ENCODE data around the gene ESCO1.
"Not testable (repeated sequence)": the region's sequence is repeated elsewhere in the genome, so short reads cannot be mapped to it uniquely, and the experiment has no call there.

Gene ESCO1

DNA sequence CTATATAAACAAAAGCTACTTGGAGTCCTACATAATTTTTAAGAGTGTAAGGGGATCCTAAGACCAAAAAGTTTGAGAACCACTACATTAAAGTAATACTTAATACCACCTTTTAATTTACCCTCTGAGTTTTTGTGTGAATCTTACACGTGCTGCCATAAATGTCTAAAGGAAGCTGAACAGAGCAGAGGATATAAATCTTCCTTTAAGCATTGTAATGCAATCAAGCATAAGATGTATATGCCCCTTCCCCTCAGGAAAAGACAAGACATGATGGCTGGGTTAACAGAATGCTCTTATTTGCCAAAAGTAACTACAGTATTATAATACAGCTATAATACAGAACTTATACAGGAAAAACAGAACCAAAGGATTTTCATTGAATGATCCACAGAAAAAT lies 2.9 kb downstream of the ESCO1 start:
- TF ChIP-seq, protein P1, sequence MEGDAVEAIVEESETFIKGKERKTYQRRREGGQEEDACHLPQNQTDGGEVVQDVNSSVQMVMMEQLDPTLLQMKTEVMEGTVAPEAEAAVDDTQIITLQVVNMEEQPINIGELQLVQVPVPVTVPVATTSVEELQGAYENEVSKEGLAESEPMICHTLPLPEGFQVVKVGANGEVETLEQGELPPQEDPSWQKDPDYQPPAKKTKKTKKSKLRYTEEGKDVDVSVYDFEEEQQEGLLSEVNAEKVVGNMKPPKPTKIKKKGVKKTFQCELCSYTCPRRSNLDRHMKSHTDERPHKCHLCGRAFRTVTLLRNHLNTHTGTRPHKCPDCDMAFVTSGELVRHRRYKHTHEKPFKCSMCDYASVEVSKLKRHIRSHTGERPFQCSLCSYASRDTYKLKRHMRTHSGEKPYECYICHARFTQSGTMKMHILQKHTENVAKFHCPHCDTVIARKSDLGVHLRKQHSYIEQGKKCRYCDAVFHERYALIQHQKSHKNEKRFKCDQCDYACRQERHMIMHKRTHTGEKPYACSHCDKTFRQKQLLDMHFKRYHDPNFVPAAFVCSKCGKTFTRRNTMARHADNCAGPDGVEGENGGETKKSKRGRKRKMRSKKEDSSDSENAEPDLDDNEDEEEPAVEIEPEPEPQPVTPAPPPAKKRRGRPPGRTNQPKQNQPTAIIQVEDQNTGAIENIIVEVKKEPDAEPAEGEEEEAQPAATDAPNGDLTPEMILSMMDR (conservative IDR thresholded peaks at IDR 0.05), result no peak
- no peak for TF ChIP-seq ZFX (IDR thresholded peaks at IDR 0.05)
- H3K27ac ChIP-seq, result no peak overlapping the region

DNA sequence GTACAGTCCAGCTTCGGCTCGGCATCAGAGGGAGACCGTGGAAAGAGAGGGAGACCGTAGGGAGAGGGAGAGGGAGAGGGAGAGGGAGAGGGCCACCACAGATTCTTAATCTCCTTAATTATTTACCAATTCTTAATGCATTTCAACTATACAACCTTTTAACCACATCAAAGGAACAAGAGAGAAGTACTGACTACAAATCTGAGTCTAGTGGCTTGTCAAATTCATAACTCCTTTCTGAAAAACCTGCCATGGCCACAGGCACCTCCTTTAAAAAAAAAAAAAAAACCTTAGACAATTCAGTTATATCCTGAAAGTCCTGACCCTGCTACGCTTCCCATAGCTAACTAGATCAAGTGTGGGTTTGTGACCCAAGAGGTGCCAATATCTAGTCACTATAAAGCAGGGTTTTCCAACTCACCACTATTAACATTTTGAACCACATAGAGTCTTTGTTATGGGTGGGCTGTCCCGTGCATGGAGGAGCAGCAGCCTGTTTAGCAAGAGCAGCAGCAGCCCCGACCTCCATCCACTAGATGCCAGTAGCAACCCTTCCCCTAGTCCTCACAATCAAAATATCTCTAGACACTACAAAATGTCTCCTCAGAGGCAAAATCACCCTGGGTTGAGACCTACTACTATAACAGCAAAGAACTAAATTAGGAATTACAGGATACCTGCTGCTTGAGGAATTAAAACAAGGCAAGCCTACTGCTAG lies 6.8 kb downstream of the ESCO1 start:
- TF ChIP-seq ZFX (IDR thresholded peaks at IDR 0.05), result no peak
- TF ChIP-seq, protein P1 (conservative IDR thresholded peaks at IDR 0.05), result no peak
- no peak overlapping the region for H3K27ac ChIP-seq

DNA sequence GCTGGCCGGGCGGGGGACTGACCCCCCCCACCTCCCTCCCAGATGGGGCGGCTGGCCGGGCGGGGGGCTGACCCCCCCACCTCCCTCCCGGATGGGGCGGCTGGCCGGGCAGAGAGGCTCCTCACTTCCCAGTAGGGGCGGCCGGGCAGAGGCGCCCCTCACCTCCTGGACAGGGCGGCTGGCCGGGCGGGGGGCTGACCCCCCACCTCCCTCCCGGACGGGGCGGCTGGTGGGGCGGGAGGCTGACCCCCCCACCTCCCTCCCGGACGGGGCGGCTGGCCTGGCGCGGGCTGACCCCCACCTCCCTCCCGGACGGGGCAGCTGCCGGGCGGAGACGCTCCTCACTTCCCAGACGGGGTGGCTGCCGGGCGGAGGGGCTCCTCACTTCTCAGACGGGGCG lies 8.1 kb downstream of the ESCO1 start:
- not testable (repeated sequence) for H3K27ac ChIP-seq

DNA sequence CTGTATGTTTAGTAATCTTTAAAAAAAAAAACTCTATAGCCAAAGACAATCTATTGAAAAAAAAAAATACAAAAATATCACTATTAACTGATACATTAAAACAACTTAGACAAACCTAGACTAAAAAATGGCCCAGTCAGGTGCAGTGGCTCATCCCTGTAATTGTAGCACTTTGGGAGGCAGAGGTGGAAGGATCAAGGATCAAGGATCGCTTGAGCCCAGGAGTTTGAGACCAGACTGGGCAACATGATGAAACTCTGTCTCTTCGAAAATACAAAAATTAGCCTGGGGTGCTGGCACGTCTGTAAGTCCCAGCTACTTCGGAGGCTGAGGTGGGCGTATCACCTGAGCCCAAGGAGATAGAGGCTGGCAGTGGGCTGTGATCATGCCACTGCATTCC lies 16.1 kb downstream of the ESCO1 start:
- no peak for TF ChIP-seq ZFX (IDR thresholded peaks at IDR 0.05)
- TF ChIP-seq, protein P1 (conservative IDR thresholded peaks at IDR 0.05), result no peak

DNA sequence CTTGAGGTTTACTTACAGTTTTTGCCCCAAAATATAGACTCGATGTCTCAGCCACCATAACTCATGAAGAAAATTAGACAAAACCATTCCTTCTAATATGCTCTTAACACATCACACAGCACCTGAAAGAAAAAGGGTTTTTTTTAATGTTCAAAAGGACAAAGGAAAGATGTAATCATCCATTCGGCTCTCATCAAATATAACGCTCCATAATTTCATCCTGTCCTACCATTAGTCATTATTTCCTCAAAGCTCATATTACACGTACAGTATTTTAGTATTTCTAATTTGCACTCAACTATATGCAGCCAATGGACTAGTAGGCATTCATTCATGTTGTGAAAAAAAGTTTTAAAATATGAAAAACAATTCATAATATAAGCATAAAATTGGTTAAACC lies 24.8 kb downstream of the ESCO1 start:
- TF ChIP-seq, protein P1 (conservative IDR thresholded peaks at IDR 0.05), result no peak
- TF ChIP-seq ZFX (IDR thresholded peaks at IDR 0.05), result no peak
- no peak overlapping the region for H3K27ac ChIP-seq

More for the DNA sequence above, 16.1 kb downstream of the ESCO1 start:
- no peak overlapping the region for H3K27ac ChIP-seq

DNA sequence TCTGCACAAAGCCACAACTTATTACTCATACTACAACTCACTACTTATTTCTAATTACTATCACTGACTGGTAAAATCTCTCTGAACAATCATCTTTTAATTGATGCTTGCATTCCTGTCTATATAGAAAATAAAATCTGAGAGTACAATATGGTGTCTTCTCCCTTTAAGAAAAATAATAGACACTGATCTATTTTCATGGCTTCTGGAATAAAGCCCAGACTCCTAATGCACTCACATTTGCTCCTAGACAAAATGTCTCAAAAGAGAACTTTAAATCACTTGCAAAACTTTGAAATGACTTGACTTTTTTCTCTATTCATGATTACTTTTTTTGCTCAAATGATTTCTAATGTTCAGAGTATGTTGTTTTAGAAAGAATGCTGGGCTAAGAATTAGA lies 28.7 kb downstream of the ESCO1 start:
- no peak for TF ChIP-seq ZFX (IDR thresholded peaks at IDR 0.05)
- TF ChIP-seq, protein P1 (conservative IDR thresholded peaks at IDR 0.05), result no peak
- no peak overlapping the region for H3K27ac ChIP-seq

DNA sequence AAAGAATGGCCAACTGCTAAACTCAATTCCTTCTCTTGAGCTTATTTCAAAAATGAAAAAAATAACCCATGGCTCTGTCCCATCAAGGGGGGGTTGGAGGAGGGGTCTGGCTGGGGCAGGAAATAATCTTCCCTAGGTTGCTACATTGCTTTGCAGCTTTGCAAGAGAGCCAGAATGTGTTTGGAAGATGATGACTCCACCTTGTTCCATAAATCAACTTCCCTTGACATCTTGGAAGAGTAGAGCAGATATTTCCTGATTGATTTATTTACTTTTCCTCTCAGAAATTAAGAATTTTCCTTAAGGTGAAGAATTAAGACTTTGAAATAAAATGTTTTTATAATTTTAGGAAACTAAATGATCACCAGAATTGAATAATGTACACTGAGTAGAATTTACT lies 41.3 kb downstream of the ESCO1 start:
- H3K27ac ChIP-seq, result no peak overlapping the region

More for the DNA sequence above, 41.3 kb downstream of the ESCO1 start:
- TF ChIP-seq, protein P1 (conservative IDR thresholded peaks at IDR 0.05), result no peak
- TF ChIP-seq ZFX (IDR thresholded peaks at IDR 0.05), result no peak

Measured in C4-2B (cell line).